ENCODE results near the gene SPATA6L.

- TF ChIP-seq ZNF143 (CRISPR knock-in tag; IDR thresholded peaks at IDR 0.05): no peak
- no peak for TF ChIP-seq ELK4 (CRISPR knock-in tag; IDR thresholded peaks at IDR 0.05; ENCODE audit: borderline replicate concordance)
- TF ChIP-seq HDAC1 (CRISPR knock-in tag; IDR thresholded peaks at IDR 0.05): no peak
- TF ChIP-seq GLMP (CRISPR knock-in tag; IDR thresholded peaks at IDR 0.05; ENCODE audit: borderline replicate concordance): no peak
- TF ChIP-seq HMG20B (CRISPR knock-in tag; conservative IDR thresholded peaks at IDR 0.05): no peak
- TF ChIP-seq ELF1 (CRISPR knock-in tag; IDR thresholded peaks at IDR 0.05): no peak
- TF ChIP-seq CTCF (CRISPR knock-in tag; IDR thresholded peaks at IDR 0.05): no peak
- TF ChIP-seq ZNF777 (CRISPR knock-in tag; IDR thresholded peaks at IDR 0.05): no peak
- no peak for TF ChIP-seq ZFP36 (IDR thresholded peaks at IDR 0.05; ENCODE audit: borderline replicate concordance, low read depth, low read length, partially characterized antibody)
- no peak for TF ChIP-seq POLR2AphosphoS2 (IDR thresholded peaks at IDR 0.05; ENCODE audit: low read depth, low read length)
Measured at GRCh38 chr9:4559261-4560182, 106.8 kb downstream of the SPATA6L start.

Measured in HepG2 (cell line).